Non-pigmented ciliary epithelial cell (primary cell): Measurements from ENCODE around the gene OST4.
"Not testable (repeated sequence)": the region's sequence is repeated elsewhere in the genome, so short reads cannot be mapped to it uniquely, and the experiment has no call there.

Experiments used
- DNase-seq: peaks from one replicate; pipeline ENCODE4 v3.0.0-alpha.2; 2010; ENCODE audit warnings: low read depth

OST4 gene

DNA sequence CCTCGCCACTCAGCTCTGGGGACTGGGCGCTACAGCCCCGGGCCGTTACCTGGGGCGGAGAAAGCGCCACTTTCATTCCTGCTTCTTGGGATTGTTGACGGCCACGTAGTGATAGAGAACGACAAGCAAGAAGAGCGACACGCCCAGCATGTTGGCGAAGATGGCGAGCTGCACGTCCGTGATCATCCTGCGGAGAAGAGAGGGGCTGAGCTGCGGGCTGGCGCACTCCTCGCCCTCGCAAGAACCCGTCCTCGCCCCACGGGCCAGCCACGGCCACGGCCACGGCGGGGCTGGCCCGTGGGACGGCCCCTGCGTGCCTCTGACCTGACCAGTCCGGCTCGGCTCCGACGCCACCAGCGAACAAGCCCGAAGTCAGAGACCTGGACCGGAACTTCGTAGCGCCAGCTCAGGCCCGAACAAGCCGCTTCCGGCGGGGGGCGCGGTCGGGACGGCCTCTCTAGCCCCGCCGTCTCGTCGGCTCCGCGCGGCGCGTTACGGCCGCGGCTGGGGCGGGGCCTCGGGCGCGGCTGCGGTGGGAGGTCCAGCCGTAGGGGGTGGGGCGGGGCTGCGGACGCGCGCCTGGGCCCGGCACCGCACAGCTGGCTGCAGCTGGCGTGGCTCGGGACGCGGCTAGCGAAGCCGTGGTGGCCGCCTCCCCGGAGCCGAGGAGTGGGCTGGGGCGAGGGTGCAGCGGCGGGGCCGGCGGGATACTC, at the start of gene OST4:
TSS of gene OST4 (minus strand) at position 378 of the 713 bp plus-strand sequence.
- DNase-seq = peak; percentile 53

GRCh38 chr2:27119330-27119670, 47.8 kb upstream of the OST4 start:
- not testable (repeated sequence) for DNase-seq

- no peak for DNase-seq
Observed at GRCh38 chr2:27118525-27119329, 47.3 kb upstream of the OST4 start, which contains the start of gene CGREF1. Gene CGREF1, minus strand, starts transcription at chr2:27119128. Its CDS starts 14,762 bp downstream, at chr2:27104366.

DNA sequence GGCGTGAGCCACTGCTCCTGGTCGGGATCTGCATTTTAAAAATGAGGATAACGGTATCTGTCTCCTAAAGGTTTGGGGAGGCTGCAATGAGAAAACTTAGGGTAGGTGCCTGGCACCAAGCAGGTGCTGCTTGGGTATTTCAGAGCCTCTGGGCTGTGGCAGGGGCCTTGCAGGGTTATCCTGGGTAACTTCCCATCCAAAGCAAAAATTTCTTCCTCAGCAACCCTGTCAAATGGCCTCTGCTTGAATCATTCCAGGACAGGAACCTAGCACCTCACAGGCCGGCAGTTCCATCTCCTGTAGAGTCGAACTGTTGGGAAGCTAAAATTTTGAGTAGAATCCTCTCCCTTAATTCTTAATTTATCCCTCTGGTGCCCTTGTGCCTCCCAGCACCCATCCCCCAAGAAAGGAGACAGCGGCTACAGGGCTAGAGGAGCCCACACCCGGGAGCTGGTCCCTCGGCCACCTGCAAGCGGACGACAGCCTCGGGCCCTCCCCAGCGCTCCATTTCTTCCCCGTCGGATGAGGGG, 46.6 kb upstream of the OST4 start:
- no peak for DNase-seq

DNA sequence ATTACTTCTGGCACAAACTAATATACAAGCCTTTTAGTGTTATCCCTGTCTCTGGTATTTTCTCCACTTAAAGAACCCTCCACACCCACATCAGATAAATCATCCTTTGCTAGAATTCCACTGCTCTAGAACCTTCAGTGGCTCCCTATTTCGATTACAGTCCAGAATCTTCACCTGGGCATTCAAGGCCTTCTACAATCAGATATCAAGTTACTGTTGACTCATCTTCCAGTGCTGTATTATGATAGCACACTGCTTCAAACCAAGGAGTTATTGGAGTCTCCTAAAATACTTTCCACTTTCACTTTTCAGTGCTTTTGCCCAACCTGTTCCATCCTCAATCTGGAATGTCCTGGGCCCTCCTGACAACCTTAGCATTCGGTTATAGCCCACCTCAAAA, 44.1 kb upstream of the OST4 start:
- DNase-seq = no peak

DNA sequence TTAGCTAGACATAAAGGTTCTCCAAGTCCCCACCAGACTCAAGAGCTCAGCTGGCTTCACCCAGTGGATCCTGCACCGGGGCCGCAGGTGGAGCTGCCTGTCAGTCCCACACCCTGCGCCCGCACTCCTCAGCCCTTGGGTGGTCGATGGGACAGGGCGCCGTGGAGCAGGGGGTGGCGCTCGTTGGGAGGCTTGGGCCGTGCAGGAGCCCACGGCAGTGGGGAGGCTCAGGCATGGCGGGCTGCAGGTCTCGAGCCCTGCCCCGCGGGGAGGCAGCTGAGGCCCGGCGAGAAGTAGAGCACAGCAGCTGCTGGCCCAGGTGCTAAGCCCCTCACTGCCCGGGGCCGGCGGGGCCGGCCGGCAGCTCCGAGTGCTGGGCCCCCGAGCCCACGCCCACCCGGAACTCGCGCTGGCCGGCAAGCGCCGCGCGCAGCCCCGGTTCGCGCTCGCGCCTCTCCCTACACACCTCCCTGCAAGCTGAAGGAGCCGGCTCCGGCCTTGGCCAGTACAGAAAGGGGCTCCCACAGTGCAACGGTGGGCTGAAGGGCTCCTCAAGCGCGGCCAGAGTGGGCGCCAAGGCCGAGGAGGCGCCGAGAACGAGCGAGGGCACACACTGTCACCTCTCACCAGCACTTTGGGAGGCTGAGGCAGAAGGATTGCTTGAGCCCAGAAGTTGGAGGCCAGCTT, 40.1 kb upstream of the OST4 start:
- not testable (repeated sequence) for DNase-seq

- DNase-seq = not testable (repeated sequence)
Observed at GRCh38 chr2:27110603-27111352, 39.3 kb upstream of the OST4 start.

- DNase-seq = no peak
Observed at GRCh38 chr2:27109083-27109482, 37.6 kb upstream of the OST4 start.

DNA sequence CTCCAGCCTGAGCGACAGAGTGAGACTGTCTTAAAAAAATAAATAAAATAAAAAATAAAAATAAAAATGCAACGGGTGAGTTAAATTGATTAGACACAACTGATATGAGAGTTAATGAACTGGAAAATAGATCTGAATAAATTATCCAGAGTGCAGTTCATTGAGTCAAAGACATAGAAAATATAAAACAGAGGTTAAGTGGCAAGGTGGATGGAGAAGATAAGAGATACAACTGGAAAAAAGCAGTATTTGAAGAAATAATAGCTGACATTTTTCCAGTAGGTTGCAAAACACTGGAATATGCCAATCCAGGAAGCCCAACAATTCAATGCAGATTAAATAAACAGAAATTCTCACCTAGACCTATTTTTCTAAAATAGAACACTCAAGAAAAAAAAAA, 36.8 kb upstream of the OST4 start:
- DNase-seq = no peak

GRCh38 chr2:27105981-27106380, 34.5 kb upstream of the OST4 start:
- DNase-seq = no peak

DNA sequence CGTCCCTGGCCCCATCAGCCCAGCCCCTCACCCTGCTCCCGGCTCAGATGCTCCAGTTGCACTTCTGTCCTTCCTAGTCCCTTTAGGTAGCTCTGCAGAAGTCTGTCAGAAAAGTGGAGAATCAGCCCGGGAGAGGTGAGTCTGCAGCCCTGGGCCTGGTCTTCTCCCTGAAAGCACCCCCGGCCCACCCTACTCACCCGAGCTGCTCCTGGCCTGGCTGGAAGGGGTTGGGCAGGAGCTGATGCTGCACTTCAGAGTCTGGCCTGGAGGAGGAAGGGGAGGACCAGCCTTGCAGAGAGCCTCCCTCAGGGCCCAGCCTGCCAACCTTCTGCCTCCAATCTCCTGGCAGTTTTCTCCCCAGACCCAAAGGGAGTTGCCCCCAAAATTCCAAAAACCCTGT, 30.9 kb upstream of the OST4 start:
- no peak for DNase-seq

DNA sequence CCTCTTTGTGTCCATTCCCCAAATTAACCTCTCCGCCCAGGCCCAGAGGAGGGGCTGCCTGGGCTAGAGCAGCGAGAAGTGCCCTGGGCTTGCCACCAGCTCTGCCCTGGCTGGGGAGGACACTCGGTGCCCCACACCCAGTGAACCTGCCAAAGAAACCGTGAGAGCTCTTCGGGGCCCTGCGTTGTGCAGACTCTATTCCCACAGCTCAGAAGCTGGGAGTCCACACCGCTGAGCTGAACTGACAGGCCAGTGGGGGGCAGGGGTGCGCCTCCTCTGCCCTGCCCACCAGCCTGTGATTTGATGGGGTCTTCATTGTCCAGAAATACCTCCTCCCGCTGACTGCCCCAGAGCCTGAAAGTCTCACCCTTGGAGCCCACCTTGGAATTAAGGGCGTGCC, 28.6 kb upstream of the OST4 start:
- DNase-seq = no peak

DNA sequence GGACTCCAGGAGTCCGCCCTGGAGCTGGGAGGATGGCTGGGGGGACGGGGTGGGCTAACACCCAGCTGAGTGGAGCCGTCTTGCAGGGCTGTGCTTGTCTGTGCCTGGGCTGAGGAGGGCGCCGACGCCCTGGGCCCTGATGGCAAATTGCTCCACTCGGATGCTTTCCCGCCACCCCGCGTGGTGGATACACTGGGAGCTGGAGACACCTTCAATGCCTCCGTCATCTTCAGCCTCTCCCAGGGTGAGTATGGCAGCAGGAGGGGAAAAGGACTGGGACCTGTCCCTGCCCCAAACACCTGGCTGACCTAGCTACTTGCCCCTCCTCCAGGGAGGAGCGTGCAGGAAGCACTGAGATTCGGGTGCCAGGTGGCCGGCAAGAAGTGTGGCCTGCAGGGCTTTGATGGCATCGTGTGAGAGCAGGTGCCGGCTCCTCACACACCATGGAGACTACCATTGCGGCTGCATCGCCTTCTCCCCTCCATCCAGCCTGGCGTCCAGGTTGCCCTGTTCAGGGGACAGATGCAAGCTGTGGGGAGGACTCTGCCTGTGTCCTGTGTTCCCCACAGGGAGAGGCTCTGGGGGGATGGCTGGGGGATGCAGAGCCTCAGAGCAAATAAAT, 28.0 kb upstream of the OST4 start:
- DNase-seq = no peak

DNA sequence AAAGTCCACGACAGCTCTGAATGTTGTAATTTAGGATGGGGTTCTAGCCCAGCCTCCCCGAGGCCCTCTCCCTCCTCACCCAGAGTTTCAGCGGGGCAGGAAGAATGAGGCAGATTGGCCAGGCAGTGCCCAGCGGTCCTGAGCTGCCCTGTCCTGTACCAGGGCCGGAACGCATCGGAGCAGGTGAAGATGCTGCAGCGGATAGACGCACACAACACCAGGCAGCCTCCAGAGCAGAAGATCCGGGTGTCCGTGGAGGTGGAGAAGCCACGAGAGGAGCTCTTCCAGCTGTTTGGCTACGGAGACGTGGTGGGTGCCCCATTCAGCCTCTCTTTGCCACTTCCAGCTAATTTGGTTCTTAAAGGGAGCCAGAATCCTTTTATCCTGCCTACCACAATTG, 25.9 kb upstream of the OST4 start:
- no peak for DNase-seq

GRCh38 chr2:27096748-27097297, 25.4 kb upstream of the OST4 start:
- DNase-seq = no peak

- DNase-seq = no peak
Observed at GRCh38 chr2:27095745-27096651, 24.5 kb upstream of the OST4 start.

GRCh38 chr2:27095427-27095744, 23.9 kb upstream of the OST4 start:
- no peak for DNase-seq

DNA sequence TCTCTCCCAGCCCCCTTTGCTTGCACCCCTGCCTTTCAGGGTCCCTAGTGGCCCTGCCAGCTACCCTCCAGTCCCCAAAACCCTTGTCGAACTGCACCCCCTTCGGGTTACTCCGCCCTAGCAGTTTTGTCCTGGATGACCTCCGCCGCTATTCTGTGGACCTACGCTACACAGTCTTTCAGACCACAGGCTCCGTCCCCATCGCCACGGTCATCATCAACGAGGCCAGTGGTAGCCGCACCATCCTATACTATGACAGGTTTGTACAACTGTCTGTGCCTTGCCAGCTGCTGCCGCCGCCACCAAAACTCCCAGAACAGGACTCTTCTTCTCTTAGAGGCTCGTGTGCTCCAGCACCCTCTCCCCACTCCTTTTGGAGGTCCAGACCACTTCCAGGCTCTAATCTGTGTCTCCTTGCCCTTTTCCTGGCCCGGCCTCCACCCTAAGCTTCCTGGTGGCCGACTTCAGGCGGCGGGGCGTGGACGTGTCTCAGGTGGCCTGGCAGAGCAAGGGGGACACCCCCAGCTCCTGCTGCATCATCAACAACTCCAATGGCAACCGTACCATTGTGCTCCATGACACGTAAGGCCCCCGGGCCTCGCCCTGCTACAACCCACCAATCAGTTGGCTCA, 23.0 kb upstream of the OST4 start:
- no peak for DNase-seq

- DNase-seq = no peak
Observed at GRCh38 chr2:27093430-27094352, 22.2 kb upstream of the OST4 start.
